H1 (cell line): ENCODE data around the gene CASP3. TPM values are rescaled to one million over a fixed set of nuclear protein-coding genes. Genes with fewer than 3 reads are reported as not detected.

Source experiments
- POLR2AphosphoS5 ChIP-seq: IDR thresholded peaks from 2 replicates; pipeline ENCODE4 v1.6.1; 2011; ENCODE audit warnings: low read depth, low read length
- RXRA ChIP-seq: IDR thresholded peaks from 2 replicates; pipeline ENCODE4 v1.6.1; 2011; ENCODE audit warnings: low read depth, mild to moderate bottlenecking, low read length, moderate library complexity; ENCODE audit not compliant: insufficient read depth
- SAP30 ChIP-seq: fragments of 300-600 bp; sonication (generic); IDR thresholded peaks from 2 replicates; pipeline ENCODE4 v1.7.1; 2012; ENCODE audit warnings: low read length, moderate library complexity, mild to moderate bottlenecking, inconsistent platforms; ENCODE audit not compliant: insufficient read depth, insufficient replicate concordance
- SP4 ChIP-seq: IDR thresholded peaks from 2 replicates; pipeline ENCODE4 v1.6.1; 2012; ENCODE audit warnings: low read length, inconsistent platforms
- TBP ChIP-seq: IDR thresholded peaks from 2 replicates; pipeline ENCODE4 v1.6.1; 2011; ENCODE audit warnings: low read depth, low read length, improper control_type of control experiment
- ZNF274 ChIP-seq: IDR thresholded peaks from 2 replicates; pipeline ENCODE4 v1.7.0; 2012; ENCODE audit warnings: low read length, borderline replicate concordance; ENCODE audit errors: extremely low read depth
- polyA plus RNA-seq, 7 experiments: library from polyadenylated mRNA; depleted of rRNA in 3 of 7; stranded (reverse) in 5 of 7; unstranded in 2 of 7; fragments of >200 nt in 5 of 7; fragments of 200-250 nt in 2 of 7; gene quantifications; 1 replicate in 5 of 7; 2 replicates in 1 of 7; 4 replicates in 1 of 7; pipeline versions ENCODE4 v1.2.1 to v1.2.3, GENCODE V29; 2011 to 2013; ENCODE audit warnings: missing spikeins in 2 of 7, mixed read lengths in 2 of 7
- total RNA-seq: library from RNA; stranded (reverse); fragmentation: NEBNext Ultra II Directional; extraction: Animal tissue kit (Norgen Biotek cat#: 25700); gene quantifications from 2 replicates; pipeline ENCODE4 v1.2.1, GENCODE V29; 2021

Gene CASP3
- total and polyA plus RNA-seq, 2 of the 8 experiments (the other 6 are each of a cell fraction or from before 2014, with no cell fraction given) = 27.8 to 82.5 TPM

GRCh38 chr4:184635381-184635780 lies 13.9 kb downstream of the CASP3 start (continued):
- TF ChIP-seq SP4 (no peak), TBP (no peak), RXRA (no peak), ZNF274 (no peak), POLR2AphosphoS5 (no peak), SAP30 (no peak)
